ENCODE data around the gene HTATIP2. TPM values are rescaled to one million over a fixed set of nuclear protein-coding genes. Genes with fewer than 3 reads are reported as not detected.

HTATIP2 gene
- total and polyA plus RNA-seq, 9 of the 15 experiments (the other 6 are each of a cell fraction or from before 2014, with no cell fraction given): 48.3 to 90.9 (median 64.4) TPM

GRCh38 chr11:20357150-20357549 lies 6.4 kb upstream of the HTATIP2 start (continued):
- TF ChIP-seq NR4A1 (CRISPR knock-in tag; IDR thresholded peaks at IDR 0.05) (no peak), NR4A1 (tag; IDR thresholded peaks at IDR 0.05) (no peak), HIVEP1 (CRISPR knock-in tag; IDR thresholded peaks at IDR 0.05) (no peak), NFRKB (IDR thresholded peaks at IDR 0.05; ENCODE audit: low read depth) (no peak), SRF (CRISPR knock-in tag; IDR thresholded peaks at IDR 0.05) (no peak), MYNN (IDR thresholded peaks at IDR 0.05) (no peak), MYNN (CRISPR knock-in tag; IDR thresholded peaks at IDR 0.05) (no peak), ARID3A (IDR thresholded peaks at IDR 0.05; ENCODE audit: borderline replicate concordance, low read depth, low read length) (no peak), CTCFL (IDR thresholded peaks at IDR 0.05; ENCODE audit: borderline replicate concordance, insufficient read depth, low read depth, low read length, poor library complexity, severe bottlenecking) (no peak), BRD9 (IDR thresholded peaks at IDR 0.05; ENCODE audit: low read depth, partially characterized antibody) (no peak), ZNF75A (CRISPR knock-in tag; IDR thresholded peaks at IDR 0.05) (no peak), ZNF592 (IDR thresholded peaks at IDR 0.05) (no peak), ZNF280A (IDR thresholded peaks at IDR 0.05; ENCODE audit: low read depth, partially characterized antibody) (no peak), DLX4 (CRISPR knock-in tag; IDR thresholded peaks at IDR 0.05) (no peak), ATF3 (IDR thresholded peaks at IDR 0.05) (peak; percentile 31; the same call in 1 of the 2 replicates), ATF3 (CRISPR knock-in tag; conservative IDR thresholded peaks at IDR 0.05) (no peak), IFI16 (CRISPR knock-in tag; IDR thresholded peaks at IDR 0.05) (no peak), HDAC2 (IDR thresholded peaks at IDR 0.05) (no peak), ZNF436 (CRISPR knock-in tag; IDR thresholded peaks at IDR 0.05) (no peak)

Data from K562 (cell line).